Measurements from ENCODE around the gene RHOH. TPM values are rescaled to one million over a fixed set of nuclear protein-coding genes. Genes with fewer than 3 reads are reported as not detected.

Gene RHOH
- total and polyA plus RNA-seq, 9 of the 15 experiments (the other 6 are each of a cell fraction or from before 2014, with no cell fraction given) = 14.3 to 37.7 (median 23.2) TPM

- in situ Hi-C loops (cut with MboI) (no loop called here), intact Hi-C loops (cut with micrococcal nuclease) (no loop called here)
- no peak overlapping the region for H3K27ac ChIP-seq (ENCODE audit: extremely low read depth, low read depth, low read length)
- no peak overlapping the region for H2AFZ ChIP-seq (ENCODE audit: low read depth, low read length)
- H3K36me3 ChIP-seq (ENCODE audit: control insufficient read depth, insufficient read depth, low read length) = no peaks in the 10 kb centered on the region
- H3K4me1 ChIP-seq (replicated peaks in 1 of 2; ENCODE audit: control insufficient read depth in 2 of 2, insufficient read depth in 2 of 2, low read length in 2 of 2) = peaks cover 0 to 8% of the 10 kb centered on the region in 2 experiments; a peak in 1 of 5 replicates
- ChIA-PET CTCF (ENCODE audit: low intra/inter-chr PET ratio) (no interaction called here), POLR2A (no interaction called here)
- DNase-seq (ENCODE audit: extremely low read depth in 1 of 4, low spot score in 3 of 4) (no peak), ATAC-seq (no peak), FAIRE-seq (no peak)
- H3K4me2 ChIP-seq (ENCODE audit: insufficient read depth, low read length) = no peak overlapping the region
- no TSS peak for BruUV-seq (replicated peaks)
- H3K9me1 ChIP-seq (ENCODE audit: control insufficient read depth, insufficient read depth, low read length) = no peaks in the 10 kb centered on the region
- H3K79me2 ChIP-seq (ENCODE audit: control insufficient read depth, insufficient read depth, low read length) = no peaks in the 10 kb centered on the region
- no peaks in the 10 kb centered on the region for H3K9me3 ChIP-seq (replicated peaks; ENCODE audit: control insufficient read depth, insufficient read depth, low read depth, low read length)
- no peak overlapping the region for H3K4me3 ChIP-seq
- WGBS (ENCODE audit: insufficient coverage, low coverage, missing lambda C conversion rate) = 80% methylated on average over 9 of the region's 9 CpGs
- no peaks in the 10 kb centered on the region for H4K20me1 ChIP-seq (replicated peaks; ENCODE audit: control insufficient read depth, insufficient read depth, low read length)
- TF ChIP-seq DMBX1 (CRISPR knock-in tag; IDR thresholded peaks at IDR 0.05; ENCODE audit: borderline replicate concordance) (no peak), PHB (CRISPR knock-in tag; IDR thresholded peaks at IDR 0.05) (no peak), NCOA2 (IDR thresholded peaks at IDR 0.05; ENCODE audit: partially characterized antibody in 2 of 2) (no peak), ZNF561 (CRISPR knock-in tag; conservative IDR thresholded peaks at IDR 0.05) (no peak), LARP7 (IDR thresholded peaks at IDR 0.05) (no peak), GTF2B (IDR thresholded peaks at IDR 0.05; ENCODE audit: extremely low read depth, insufficient read length) (no peak), MTA1 (IDR thresholded peaks at IDR 0.05; ENCODE audit: borderline replicate concordance) (no peak), ZBTB49 (CRISPR knock-in tag; IDR thresholded peaks at IDR 0.05; ENCODE audit: borderline replicate concordance) (no peak), ZNF583 (CRISPR knock-in tag; IDR thresholded peaks at IDR 0.05) (no peak), ZNF699 (CRISPR knock-in tag; IDR thresholded peaks at IDR 0.05; ENCODE audit: insufficient replicate concordance) (no peak), BMI1 (IDR thresholded peaks at IDR 0.05; ENCODE audit: low read length) (no peak)
- TF ChIP-seq, protein P1, sequence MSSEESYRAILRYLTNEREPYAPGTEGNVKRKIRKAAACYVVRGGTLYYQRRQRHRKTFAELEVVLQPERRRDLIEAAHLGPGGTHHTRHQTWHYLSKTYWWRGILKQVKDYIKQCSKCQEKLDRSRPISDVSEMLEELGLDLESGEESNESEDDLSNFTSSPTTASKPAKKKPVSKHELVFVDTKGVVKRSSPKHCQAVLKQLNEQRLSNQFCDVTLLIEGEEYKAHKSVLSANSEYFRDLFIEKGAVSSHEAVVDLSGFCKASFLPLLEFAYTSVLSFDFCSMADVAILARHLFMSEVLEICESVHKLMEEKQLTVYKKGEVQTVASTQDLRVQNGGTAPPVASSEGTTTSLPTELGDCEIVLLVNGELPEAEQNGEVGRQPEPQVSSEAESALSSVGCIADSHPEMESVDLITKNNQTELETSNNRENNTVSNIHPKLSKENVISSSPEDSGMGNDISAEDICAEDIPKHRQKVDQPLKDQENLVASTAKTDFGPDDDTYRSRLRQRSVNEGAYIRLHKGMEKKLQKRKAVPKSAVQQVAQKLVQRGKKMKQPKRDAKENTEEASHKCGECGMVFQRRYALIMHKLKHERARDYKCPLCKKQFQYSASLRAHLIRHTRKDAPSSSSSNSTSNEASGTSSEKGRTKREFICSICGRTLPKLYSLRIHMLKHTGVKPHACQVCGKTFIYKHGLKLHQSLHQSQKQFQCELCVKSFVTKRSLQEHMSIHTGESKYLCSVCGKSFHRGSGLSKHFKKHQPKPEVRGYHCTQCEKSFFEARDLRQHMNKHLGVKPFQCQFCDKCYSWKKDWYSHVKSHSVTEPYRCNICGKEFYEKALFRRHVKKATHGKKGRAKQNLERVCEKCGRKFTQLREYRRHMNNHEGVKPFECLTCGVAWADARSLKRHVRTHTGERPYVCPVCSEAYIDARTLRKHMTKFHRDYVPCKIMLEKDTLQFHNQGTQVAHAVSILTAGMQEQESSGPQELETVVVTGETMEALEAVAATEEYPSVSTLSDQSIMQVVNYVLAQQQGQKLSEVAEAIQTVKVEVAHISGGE (CRISPR knock-in tag; IDR thresholded peaks at IDR 0.05) = no peak
- TF ChIP-seq, protein P2, sequence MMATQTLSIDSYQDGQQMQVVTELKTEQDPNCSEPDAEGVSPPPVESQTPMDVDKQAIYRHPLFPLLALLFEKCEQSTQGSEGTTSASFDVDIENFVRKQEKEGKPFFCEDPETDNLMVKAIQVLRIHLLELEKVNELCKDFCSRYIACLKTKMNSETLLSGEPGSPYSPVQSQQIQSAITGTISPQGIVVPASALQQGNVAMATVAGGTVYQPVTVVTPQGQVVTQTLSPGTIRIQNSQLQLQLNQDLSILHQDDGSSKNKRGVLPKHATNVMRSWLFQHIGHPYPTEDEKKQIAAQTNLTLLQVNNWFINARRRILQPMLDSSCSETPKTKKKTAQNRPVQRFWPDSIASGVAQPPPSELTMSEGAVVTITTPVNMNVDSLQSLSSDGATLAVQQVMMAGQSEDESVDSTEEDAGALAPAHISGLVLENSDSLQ (IDR thresholded peaks at IDR 0.05) = no peak
- no peaks in the 10 kb centered on the region for H3K27me3 ChIP-seq (ENCODE audit: control insufficient read depth in 2 of 2, insufficient read depth in 2 of 2, low read length in 2 of 2)
- no peak overlapping the region for H3K9ac ChIP-seq (ENCODE audit: insufficient read depth in 1 of 2, low read depth in 2 of 2, low read length in 2 of 2)
These were observed 36.6 kb upstream of the RHOH start for GRCh38 chr4:40160258-40160657.

Measured in K562 (cell line).